KOPT-K1 (cell line): Measurements from ENCODE around the gene TMEM198.
A peak's percentile ranks its signal among the peaks of the same experiment; 100 is the strongest.

Experiments
- H3K27ac ChIP-seq: fragments of 200-600 bp; sonication (generic); 2 replicates; pipeline ENCODE4 v1.5.1; 2016; ENCODE audit warnings: antibody characterized with exemption, mild to moderate bottlenecking, low read depth, low read length; ENCODE audit not compliant: poor library complexity, severe bottlenecking
- H3K36me3 ChIP-seq: fragments of 200-600 bp; sonication (generic); 2 replicates; pipeline ENCODE4 v1.5.1; 2017; ENCODE audit warnings: antibody characterized with exemption, mild to moderate bottlenecking, low read length, moderate library complexity; ENCODE audit not compliant: insufficient read depth
- H3K9me3 ChIP-seq: fragments of 200-600 bp; sonication (generic); 2 replicates; pipeline ENCODE4 v1.5.1; 2017; ENCODE audit warnings: antibody characterized with exemption, low read length, mild to moderate bottlenecking; ENCODE audit not compliant: insufficient read depth, poor library complexity, severe bottlenecking

The TMEM198 gene

DNA sequence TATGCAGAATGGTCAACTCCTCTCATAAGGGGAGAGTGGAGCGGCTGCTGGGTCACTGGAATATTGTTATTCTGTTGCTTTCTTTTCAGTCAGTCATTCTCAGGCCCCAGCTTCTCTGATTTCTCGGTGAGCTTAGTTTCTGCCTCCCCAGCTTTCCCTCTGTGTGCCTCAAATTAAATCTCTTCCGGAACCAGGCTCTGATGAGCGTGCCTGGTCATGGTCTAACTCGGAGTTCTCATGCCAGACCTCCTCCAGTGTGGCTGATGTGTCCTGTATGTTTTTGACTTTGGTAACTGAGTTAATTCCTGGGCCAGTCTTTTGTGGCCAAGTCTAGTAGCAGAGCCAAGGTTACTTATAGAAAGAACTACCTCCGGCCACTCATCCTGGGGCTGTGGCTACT is 48.9 kb downstream of the TMEM198 start:
- Histone ChIP-seq H3K36me3 (no peaks in the 10 kb centered on the region), H3K9me3 (no peaks in the 10 kb centered on the region), H3K27ac (no peak overlapping the region)

DNA sequence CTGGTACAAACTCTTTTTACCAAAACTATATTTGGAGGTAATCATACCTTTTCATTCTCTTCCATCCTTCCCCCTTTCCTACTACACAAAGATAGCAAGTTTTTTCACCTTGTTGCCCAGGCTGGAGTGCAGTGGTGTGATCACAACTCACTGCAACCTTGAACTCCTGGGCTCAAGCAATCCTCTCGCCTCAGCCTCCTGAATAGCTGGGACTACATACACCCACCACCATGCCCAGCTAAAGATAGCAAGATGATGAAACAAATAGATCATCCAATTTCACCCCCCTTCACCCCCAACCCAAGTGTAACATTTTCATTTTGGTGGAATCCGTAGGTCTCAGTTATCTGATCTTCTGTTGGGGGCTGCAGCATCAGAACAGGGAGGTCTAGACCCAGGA is 49.3 kb downstream of the TMEM198 start:
- H3K36me3 ChIP-seq: no peaks in the 10 kb centered on the region
- H3K9me3 ChIP-seq: no peaks in the 10 kb centered on the region
- no peak overlapping the region for H3K27ac ChIP-seq

DNA sequence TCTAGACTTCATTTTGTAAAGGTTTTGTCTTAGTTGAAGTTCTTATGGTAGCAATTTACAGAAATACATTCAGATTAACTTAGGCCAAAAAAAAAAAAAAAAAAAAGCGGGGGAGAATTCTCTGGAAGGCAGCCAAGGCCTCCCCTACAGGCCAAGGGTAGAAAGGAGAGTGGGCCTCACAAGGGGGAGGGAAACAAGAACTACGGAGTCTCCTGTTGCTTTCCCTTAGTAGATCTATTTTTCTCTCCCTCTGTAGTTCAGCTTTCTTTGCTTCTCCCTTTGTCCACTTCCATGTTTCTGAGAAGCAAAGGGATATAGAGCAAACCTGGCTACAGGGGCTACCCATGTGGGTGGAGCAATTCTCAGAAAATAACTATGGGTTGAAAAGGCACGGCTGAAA is 51.4 kb downstream of the TMEM198 start:
- Histone ChIP-seq H3K9me3 (no peaks in the 10 kb centered on the region), H3K27ac (no peak overlapping the region), H3K36me3 (no peaks in the 10 kb centered on the region)

DNA sequence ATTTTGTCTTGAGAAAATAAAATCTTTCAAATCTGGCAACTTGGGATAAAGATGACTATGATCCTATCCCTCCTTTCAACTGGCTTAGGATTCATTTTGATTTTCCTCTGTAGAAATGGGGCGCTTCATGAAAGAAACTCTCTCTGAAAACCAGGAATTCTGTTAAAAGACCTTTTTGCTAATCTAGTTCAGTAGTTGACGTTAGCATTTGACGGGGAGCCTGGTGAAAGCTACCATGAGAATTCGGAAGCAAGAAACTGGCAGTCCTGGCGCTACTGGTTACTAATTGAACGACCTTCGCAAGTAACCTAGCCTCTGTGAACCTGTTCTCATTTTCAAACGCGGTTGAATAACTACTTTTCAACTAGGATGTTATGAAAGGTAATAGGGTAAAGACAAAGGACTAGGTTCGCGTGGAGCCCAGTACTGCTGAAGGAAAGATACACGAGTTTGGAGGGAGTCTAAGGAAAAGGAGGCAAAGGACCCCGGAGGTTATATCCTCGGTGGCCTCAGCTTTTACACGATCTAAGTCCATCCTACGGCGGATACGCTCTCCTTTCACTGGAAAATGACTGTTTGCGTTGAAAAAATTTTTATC is 53.2 kb downstream of the TMEM198 start:
- Histone ChIP-seq H3K36me3 (peaks cover 9% of the 10 kb centered on the region; the same call in 1 of the 2 replicates), H3K9me3 (no peaks in the 10 kb centered on the region), H3K27ac (peak overlapping the region; percentile 82)

DNA sequence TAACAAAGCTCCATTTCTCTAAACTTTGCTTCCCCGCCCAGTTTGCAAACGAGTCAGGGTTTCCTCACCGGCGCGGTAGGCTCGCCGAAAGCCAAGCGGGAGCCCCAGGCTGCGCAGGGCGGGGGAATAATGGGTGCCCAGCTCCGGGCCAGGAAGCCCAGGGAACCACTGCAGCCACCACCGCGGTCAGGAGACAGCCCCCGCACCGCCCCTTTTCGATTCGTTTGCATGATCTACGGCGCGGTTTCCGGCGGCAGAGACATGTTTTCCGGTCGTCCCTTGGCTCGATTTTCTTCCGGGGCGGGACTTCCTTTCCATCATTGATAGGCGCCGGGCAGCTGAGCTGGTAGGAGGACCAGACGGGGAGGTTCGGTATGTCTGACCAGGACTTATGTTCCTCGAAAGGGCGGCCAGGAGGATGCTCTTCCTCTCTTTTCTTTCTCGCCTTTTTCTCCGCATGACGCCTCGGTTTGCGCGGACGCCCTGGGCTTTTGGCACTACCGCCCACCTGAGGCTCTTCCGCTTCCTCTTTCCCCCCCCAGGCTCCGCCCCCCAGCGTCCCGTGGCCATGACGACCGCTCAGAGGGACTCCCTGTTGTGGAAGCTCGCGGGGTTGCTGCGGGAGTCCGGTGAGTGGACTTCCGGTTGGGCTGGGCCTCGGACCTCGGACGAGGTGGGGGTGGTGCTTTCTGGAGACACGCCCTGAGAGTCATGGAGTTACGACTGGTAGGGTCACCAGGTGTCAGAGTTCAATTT is 53.9 kb downstream of the TMEM198 start, which contains the start of gene STK11IP:
Gene STK11IP, plus strand, starts transcription at position 306 of the 756 bp plus-strand sequence. Its CDS starts 263 bp downstream, at position 569.
- Histone ChIP-seq H3K9me3 (no peaks in the 10 kb centered on the region), H3K36me3 (peaks cover 16% of the 10 kb centered on the region; the same call in 1 of the 2 replicates), H3K27ac (peak within 1 kb of the TSS; percentile 82)

DNA sequence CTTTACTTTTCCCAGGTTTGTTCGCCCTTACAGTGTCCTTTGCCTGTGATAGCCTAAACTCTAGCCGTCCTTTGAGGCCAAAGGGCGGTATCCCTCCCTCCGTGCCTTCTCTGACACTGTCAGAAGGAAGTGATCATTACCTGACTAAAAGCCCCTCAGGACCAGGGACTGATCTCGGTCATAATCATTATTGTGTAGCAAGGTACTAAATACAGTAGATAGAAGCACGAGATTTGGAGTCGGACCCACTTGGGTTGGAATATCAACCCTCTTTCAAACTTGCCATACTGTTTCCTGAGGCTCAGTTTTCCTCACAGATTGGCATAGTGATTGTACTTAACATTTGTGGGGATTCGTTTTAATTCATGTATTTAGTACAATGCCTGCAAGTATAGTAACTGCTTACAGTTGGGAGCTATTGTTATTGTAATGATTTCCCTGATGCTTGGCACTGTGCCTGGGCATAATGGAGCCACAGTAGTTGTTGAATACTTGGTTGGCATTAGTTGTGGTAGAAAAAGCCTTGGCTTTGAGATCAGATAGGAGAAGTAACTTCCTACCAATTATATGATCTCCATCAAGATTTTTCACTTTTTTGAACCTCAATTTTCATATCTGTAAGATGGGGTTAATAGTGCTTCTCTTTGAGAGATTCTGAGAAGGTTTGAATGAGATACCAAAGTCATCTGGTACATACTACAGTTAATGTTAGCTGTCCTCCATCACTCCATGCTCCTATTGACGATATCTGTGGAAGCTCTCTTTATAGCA is 54.7 kb downstream of the TMEM198 start:
- Histone ChIP-seq H3K9me3 (no peaks in the 10 kb centered on the region), H3K27ac (peak overlapping the region; percentile 82), H3K36me3 (peaks cover 18% of the 10 kb centered on the region; the same call in 1 of the 2 replicates)
